Activated naive CD4-positive, alpha-beta T cell (primary cell): ENCODE results near the gene ARHGAP36.

Source experiments
- DNase-seq, 4 experiments: peaks; one replicate each; lab custom pipeline; 2025; lab: John Stamatoyannopoulos, UW

Gene ARHGAP36

DNA sequence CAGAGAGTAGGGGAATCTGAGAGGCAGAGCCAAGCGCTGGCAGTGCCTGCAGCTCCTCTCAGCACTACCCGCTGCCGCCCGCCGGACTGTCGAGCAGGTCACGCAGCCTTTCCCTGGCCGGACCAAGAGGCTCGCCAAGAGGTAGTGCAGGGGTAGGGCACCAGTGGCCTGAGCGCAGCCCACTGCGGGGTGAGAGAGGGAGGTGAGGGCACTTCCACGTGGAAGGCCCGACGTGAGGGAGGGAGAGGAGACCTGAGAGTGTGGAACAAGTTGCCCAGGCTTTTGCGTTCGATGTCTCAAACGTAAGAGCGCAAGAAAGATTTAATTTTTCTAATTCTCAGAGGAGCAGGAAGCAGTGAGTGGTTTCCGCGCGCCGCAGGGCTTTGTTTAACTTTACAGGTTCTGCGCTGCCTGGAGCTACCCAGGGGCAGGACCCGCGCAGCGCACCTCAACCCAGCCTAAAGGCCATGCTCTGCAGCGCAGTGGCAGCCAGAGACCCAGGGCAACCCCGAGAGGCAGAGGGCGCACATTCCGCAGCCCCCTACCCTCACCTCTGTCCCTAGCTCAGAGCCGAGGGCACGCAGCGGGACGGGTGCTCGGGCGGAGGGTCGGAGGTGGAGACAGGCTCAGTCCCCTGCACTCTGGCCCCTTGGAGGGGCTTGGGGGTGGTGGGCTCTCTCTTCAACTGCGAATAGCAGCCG lies 14.9 kb downstream of the ARHGAP36 start:
- no peak for DNase-seq

DNA sequence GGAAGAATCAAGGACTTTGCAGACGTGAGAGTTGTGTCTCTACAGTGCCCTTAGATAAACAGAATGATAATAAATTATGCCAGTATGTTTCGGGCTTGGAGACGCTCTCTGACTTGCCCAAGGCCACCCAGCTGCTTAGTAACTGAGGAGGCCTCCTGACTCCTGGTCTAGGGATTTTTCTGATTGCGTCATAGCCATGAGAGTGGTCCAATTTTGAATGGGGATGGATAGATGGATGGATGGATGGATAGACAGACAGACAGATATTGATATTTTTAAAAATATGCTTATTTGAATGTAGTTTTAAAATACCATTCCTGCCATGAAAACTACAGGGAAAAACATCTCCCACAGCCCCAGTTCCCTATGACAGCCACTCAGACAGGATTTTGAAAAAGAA lies 15.5 kb downstream of the ARHGAP36 start:
- DNase-seq = no peak

DNA sequence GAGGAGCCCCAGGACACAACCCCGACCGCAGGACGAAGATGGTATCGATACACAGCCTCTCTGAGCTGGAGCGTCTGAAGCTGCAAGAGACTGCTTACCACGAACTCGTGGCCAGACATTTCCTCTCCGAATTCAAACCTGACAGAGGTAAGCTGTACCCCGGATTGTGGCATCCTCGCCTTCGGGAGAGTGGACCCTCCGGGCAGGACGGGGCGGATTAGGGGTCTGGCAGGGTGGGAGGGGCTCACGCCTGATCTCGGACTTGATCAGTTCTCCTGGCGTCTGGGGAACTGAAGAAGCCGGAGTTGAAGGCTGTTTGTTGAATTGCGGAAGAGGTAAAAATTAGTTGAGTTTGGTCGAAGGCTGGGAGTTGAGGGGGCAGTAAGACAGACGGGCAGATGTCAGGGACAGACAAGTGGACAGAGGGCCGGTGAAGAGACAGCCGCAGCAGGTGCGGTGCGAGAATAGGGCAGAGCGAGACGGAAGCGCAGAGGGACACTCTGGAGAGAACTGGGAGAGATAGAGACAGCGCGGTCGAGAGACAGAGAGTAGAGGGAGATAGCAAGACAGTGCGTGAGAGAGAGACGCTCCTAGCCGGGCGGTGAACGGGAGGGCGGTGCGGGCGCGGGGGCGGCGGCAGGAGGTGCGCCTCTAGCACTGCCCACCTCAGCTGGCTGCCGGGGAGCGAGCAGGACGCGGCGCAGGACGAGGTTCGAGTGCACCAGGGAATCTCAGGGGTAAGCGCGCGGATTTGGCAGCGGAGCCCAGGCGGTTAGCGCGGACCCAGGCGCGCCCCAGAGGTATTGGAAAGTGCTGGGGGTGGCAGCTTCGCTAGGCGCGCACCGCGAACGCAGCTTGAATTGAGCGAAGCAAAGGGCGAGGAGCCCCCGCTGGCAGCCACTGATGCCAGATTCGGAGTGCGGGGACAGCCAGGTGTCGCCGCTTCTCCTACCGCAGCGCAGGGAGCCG lies 23.9 kb downstream of the ARHGAP36 start:
- DNase-seq = no peak

DNA sequence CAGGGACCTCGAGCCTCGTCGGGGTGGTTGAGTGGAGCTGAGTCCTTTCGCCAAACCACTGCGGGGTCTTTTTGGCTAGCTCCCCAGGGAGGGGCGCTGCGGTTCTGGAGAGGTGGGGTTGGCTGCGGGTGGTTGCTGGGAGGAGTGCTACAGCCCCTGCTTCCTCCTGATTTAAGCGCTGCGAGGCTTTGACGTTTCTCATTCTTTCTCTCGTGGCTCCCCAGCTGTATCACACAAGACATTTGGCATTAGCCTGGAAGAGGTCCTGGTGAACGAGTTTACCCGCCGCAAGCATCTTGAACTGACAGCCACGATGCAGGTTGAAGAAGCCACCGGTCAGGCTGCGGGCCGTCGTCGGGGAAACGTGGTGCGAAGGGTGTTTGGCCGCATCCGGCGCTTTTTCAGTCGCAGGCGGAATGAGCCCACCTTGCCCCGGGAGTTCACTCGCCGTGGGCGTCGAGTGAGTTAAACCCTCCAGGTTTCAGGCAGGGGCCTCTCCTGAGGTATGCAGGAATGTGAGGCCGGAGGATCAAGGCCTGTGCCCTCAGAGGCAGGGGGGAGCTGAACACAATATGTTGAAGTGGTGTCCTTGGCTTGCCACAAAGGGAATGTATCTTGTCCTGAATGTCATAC lies 25.5 kb downstream of the ARHGAP36 start:
- no peak for DNase-seq

DNA sequence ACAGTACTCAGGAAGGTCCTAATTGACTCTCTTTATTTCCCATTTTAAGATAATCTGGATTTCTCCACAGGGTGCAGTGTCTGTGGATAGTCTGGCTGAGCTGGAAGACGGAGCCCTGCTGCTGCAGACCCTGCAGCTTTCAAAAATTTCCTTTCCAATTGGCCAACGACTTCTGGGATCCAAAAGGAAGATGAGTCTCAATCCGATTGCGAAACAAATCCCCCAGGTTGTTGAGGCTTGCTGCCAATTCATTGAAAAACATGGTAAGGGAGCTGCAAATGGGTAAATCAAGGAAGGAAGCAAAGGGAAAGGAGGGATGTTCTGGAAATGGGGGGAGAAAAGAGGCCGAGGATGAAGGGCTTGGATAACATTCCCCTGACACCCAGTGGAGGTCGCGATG lies 26.0 kb downstream of the ARHGAP36 start:
- DNase-seq = no peak

DNA sequence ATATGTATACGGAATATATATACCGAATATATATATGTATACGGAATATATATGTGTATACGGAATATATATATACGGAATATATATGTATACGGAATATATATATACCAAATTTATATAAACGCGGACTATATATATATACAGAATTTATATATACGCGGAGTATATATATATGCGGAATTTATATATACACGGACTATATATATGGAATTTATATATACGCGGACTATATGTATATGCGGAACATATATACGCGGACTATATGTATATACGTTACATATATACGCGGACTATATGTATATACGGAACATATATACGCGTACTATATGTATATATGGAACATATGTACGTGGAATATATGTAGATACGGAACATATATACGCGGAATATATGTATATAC lies 78.6 kb downstream of the ARHGAP36 start:
- no peak for DNase-seq

DNA sequence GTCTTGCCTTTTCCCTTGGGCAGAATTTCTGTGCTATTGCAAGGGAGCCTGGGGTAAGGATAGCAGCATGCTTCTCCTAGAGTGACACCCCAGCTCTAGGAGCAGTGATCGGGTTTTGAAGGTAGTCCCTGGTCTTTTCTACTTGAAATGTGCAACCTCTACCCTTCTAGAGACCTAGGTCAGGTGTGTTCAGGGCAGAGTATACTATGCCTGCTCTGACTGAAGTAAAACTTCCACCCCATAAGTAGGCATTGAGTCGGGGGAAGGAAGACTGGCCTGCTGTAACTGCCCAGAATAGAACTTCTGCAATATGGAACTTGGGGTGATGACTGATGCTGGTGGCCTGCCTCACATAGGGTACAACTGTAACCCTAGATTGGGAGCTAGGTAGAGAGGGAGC lies 80.9 kb downstream of the ARHGAP36 start:
- no peak for DNase-seq
